ENCODE measurements around the gene KCNJ6.
A peak's percentile ranks its signal among the peaks of the same experiment; 100 is the strongest.

Gene KCNJ6

GRCh38 chr21:37903396-37903795 lies 12.9 kb downstream of the KCNJ6 start:
- DNase-seq, result no peak

- no peak for DNase-seq
Observed at GRCh38 chr21:37899146-37899545, 17.1 kb downstream of the KCNJ6 start.

GRCh38 chr21:37896788-37897187 lies 19.5 kb downstream of the KCNJ6 start:
- no peak for DNase-seq

GRCh38 chr21:37891972-37892371 lies 24.3 kb downstream of the KCNJ6 start:
- DNase-seq, result no peak

- DNase-seq, result no peak
Observed at GRCh38 chr21:37888659-37889058, 27.6 kb downstream of the KCNJ6 start.

- peak; percentile 28 for DNase-seq
Observed at GRCh38 chr21:37886726-37887299, 29.4 kb downstream of the KCNJ6 start.

GRCh38 chr21:37886120-37886519 lies 30.1 kb downstream of the KCNJ6 start:
- no peak for DNase-seq

- peak; percentile 97 for DNase-seq
Observed at GRCh38 chr21:37878946-37879660, 37.2 kb downstream of the KCNJ6 start.

- no peak for DNase-seq
Observed at GRCh38 chr21:37877888-37878684, 38.2 kb downstream of the KCNJ6 start.

GRCh38 chr21:37877171-37877570 lies 39.1 kb downstream of the KCNJ6 start:
- DNase-seq, result peak; percentile 53

- DNase-seq, result no peak
Observed at GRCh38 chr21:37876561-37876960, 39.7 kb downstream of the KCNJ6 start.

- no peak for DNase-seq
Observed at GRCh38 chr21:37874904-37875780, 41.1 kb downstream of the KCNJ6 start.

GRCh38 chr21:37874481-37874880 lies 41.8 kb downstream of the KCNJ6 start:
- no peak for DNase-seq

GRCh38 chr21:37873655-37874054 lies 42.6 kb downstream of the KCNJ6 start:
- no peak for DNase-seq

- DNase-seq, result peak; percentile 28
Observed at GRCh38 chr21:37871121-37871862, 45.0 kb downstream of the KCNJ6 start.

- DNase-seq, result no peak
Observed at GRCh38 chr21:37870221-37870620, 46.0 kb downstream of the KCNJ6 start.

- DNase-seq, result no peak
Observed at GRCh38 chr21:37869661-37870060, 46.6 kb downstream of the KCNJ6 start.

GRCh38 chr21:37868446-37869295 lies 47.6 kb downstream of the KCNJ6 start:
- peak; percentile 14 for DNase-seq

- peak; percentile 78 for DNase-seq
Observed at GRCh38 chr21:37866027-37866426, 50.2 kb downstream of the KCNJ6 start.

- DNase-seq, result no peak
Observed at GRCh38 chr21:37865156-37865555, 51.1 kb downstream of the KCNJ6 start.

- no peak for DNase-seq
Observed at GRCh38 chr21:37863842-37864241, 52.4 kb downstream of the KCNJ6 start.

Measured in kidney glomerular epithelial cell (primary cell).